ENCODE results near the gene ZNF774. TPM values are rescaled to one million over a fixed set of nuclear protein-coding genes. Genes with fewer than 3 reads are reported as not detected.
A peak's percentile ranks its signal among the peaks of the same experiment; 100 is the strongest.

Gene ZNF774
- total and polyA plus RNA-seq, 2 of the 13 experiments (the other 11 are each of a cell fraction or from before 2014, with no cell fraction given) = 0.59 to 1.4 TPM

- peak overlapping the region; percentile 2 for H2AFZ ChIP-seq (ENCODE audit: low read length)
- DNase-seq (ENCODE audit: low spot score) (peak; percentile 84), ATAC-seq (peak; percentile 99), FAIRE-seq (peak; percentile 93)
- in situ Hi-C loops (cut with HindIII; ENCODE audit: extremely low pct_ligation_motif_present, low pct_unique_long_range_greater_than_20kb) (loop anchor here (5.0 kb wide), 1 partner anchor 162 kb away; no protein-coding TSS in a partner anchor), intact Hi-C loops (cut with micrococcal nuclease; ENCODE audit: unreplicated experiment) (loop anchor here (1.0 to 5.0 kb wide), 3 partner anchors 162 to 373 kb away; no protein-coding TSS in a partner anchor)
- peak overlapping the region; percentile 69 for H3K4me2 ChIP-seq (ENCODE audit: low read depth, low read length)
- H3K9ac ChIP-seq (ENCODE audit: insufficient read depth, low read depth, low read length) = peak overlapping the region; percentile 23; the same call in 1 of the 2 replicates
- no peaks in the 10 kb centered on the region for H3K27me3 ChIP-seq (ENCODE audit: control insufficient read depth in 1 of 2, insufficient read depth in 2 of 2, low read length in 2 of 2)
- ChIA-PET POLR2A (no interaction called here), CTCF (ENCODE audit: low intra/inter-chr PET ratio, low total read pairs) (interaction anchor here (0.8 to 2.6 kb wide), 5 partner anchors 42 to 374 kb away, joined by 3 to 55 read pairs (median 4); no protein-coding TSS in a partner anchor)
- H3K4me1 ChIP-seq (ENCODE audit: insufficient read depth, low read length) = 0 out of 2 replicates have a peak, but pooled peaks cover 7% of the 10 kb centered on the region
- no peaks in the 10 kb centered on the region for H3K79me2 ChIP-seq (ENCODE audit: insufficient read depth, low read length)
- peak overlapping the region in 2 of 3 experiments; percentile 15 to 32; a peak in 2 of 6 replicates for H3K4me3 ChIP-seq (replicated peaks in 1 of 3; ENCODE audit: insufficient read depth in 1 of 3, low read depth in 2 of 3, low read length in 3 of 3)
- 5% methylated on average over 15 of the region's 17 CpGs for whole genome bisulfite sequencing (ENCODE audit: low lambda C conversion rate)
- no peak overlapping the region for H3K27ac ChIP-seq (ENCODE audit: extremely low read length, insufficient read depth, low read length)
- H3K9me3 ChIP-seq (ENCODE audit: low read length) = no peaks in the 10 kb centered on the region
- BruUV-seq (replicated peaks) = no TSS peak
- no peaks in the 10 kb centered on the region for H3K36me3 ChIP-seq (replicated peaks in 1 of 2; ENCODE audit: control insufficient read depth in 1 of 2, insufficient read depth in 2 of 2, low read length in 2 of 2)
- no peaks in the 10 kb centered on the region for H4K20me1 ChIP-seq (ENCODE audit: insufficient read depth, low read length)
- TF ChIP-seq ZNF142 (CRISPR knock-in tag; IDR thresholded peaks at IDR 0.05) = 0 out of 2 replicates have a peak, but pooled peaks have one; percentile 34
- TF ChIP-seq ZNF710 (CRISPR knock-in tag; IDR thresholded peaks at IDR 0.05; ENCODE audit: borderline replicate concordance) = peak; percentile 34; the same call in 1 of the 2 replicates
- TF ChIP-seq HOMEZ (CRISPR knock-in tag; IDR thresholded peaks at IDR 0.05; ENCODE audit: low read depth) = 0 out of 2 replicates have a peak, but pooled peaks have one; percentile 28
- TF ChIP-seq ZNF512B (CRISPR knock-in tag; IDR thresholded peaks at IDR 0.05; ENCODE audit: borderline replicate concordance) = 0 out of 2 replicates have a peak, but pooled peaks have one; percentile 27
- TF ChIP-seq TGIF2 (CRISPR knock-in tag; IDR thresholded peaks at IDR 0.05) = 0 out of 2 replicates have a peak, but pooled peaks have one; percentile 30
- TF ChIP-seq ZMAT3 (CRISPR knock-in tag; conservative IDR thresholded peaks at IDR 0.05) = no peak
- TF ChIP-seq CCDC6 (CRISPR knock-in tag; IDR thresholded peaks at IDR 0.05) = 0 out of 2 replicates have a peak, but pooled peaks have one; percentile 42
- peak; percentile 61; the same call in 1 of the 2 replicates for TF ChIP-seq RXRB (CRISPR knock-in tag; IDR thresholded peaks at IDR 0.05; ENCODE audit: borderline replicate concordance)
- peak; percentile 41; the same call in 1 of the 2 replicates for TF ChIP-seq GATAD2A (CRISPR knock-in tag; IDR thresholded peaks at IDR 0.05)
Observed at GRCh38 chr15:90320062-90320884, 31.8 kb upstream of the ZNF774 start.
